ENCODE results near the gene SLC15A3.

DNA sequence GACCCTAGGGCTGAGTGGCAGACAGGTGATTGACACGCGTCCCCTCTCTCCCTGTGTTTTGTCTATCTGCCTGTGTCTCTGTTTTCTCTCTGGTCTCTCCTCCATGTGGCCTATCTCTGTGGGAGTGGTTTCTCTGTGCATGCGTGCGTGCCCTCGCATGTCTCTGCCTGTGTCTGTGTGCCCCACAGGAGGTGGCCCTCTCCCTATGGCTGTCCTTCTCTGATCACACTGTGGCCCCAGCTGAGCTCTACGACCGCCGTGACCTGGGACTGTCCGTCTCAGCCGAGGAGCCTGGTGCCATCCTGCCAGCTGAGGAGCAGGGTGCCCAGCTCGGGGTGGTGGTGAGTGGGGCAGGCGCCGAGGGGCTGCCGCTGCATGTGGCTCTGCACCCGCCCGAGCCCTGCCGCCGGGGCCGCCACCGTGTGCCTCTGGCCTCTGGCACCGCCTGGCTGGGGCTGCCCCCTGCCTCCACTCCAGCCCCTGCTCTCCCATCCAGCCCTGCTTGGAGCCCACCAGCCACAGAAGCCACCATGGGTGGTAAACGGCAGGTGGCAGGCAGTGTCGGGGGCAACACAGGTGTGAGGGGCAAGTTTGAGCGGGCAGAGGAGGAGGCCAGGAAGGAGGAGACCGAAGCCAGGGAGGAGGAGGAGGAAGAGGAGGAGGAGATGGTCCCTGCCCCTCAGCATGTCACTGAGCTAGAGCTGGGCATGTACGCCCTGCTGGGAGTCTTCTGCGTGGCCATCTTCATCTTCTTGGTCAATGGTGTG lies 16.1 kb downstream of the SLC15A3 start:
- TF ChIP-seq SIN3A (IDR thresholded peaks at IDR 0.05; ENCODE audit: borderline replicate concordance, insufficient read depth, low read length) (no peak), POLR2AphosphoS5 (IDR thresholded peaks at IDR 0.05; ENCODE audit: low read depth, low read length) (no peak)
- TF ChIP-seq, protein P1, sequence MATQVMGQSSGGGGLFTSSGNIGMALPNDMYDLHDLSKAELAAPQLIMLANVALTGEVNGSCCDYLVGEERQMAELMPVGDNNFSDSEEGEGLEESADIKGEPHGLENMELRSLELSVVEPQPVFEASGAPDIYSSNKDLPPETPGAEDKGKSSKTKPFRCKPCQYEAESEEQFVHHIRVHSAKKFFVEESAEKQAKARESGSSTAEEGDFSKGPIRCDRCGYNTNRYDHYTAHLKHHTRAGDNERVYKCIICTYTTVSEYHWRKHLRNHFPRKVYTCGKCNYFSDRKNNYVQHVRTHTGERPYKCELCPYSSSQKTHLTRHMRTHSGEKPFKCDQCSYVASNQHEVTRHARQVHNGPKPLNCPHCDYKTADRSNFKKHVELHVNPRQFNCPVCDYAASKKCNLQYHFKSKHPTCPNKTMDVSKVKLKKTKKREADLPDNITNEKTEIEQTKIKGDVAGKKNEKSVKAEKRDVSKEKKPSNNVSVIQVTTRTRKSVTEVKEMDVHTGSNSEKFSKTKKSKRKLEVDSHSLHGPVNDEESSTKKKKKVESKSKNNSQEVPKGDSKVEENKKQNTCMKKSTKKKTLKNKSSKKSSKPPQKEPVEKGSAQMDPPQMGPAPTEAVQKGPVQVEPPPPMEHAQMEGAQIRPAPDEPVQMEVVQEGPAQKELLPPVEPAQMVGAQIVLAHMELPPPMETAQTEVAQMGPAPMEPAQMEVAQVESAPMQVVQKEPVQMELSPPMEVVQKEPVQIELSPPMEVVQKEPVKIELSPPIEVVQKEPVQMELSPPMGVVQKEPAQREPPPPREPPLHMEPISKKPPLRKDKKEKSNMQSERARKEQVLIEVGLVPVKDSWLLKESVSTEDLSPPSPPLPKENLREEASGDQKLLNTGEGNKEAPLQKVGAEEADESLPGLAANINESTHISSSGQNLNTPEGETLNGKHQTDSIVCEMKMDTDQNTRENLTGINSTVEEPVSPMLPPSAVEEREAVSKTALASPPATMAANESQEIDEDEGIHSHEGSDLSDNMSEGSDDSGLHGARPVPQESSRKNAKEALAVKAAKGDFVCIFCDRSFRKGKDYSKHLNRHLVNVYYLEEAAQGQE (IDR thresholded peaks at IDR 0.05; ENCODE audit: insufficient read depth in 1 of 2, low read depth in 2 of 2, low read length in 2 of 2): no peak

Data from PFSK-1 (cell line).